Activated naive CD8-positive, alpha-beta T cell (primary cell): ENCODE measurements around the gene ZNF695.
"Not testable (repeated sequence)": the region's sequence is repeated elsewhere in the genome, so short reads cannot be mapped to it uniquely, and the experiment has no call there.

Experiments used
- H3K27ac Mint-ChIP-seq: one replicate; pipeline ENCODE4 v1.8.0; 2021; ENCODE audit warnings: mixed read lengths
- H3K27me3 Mint-ChIP-seq: one replicate; pipeline ENCODE4 v1.8.0; 2021; ENCODE audit warnings: mixed read lengths
- H3K36me3 Mint-ChIP-seq: one replicate; pipeline ENCODE4 v1.8.0; 2021; ENCODE audit warnings: mixed read lengths
- H3K4me1 Mint-ChIP-seq: one replicate; pipeline ENCODE4 v1.8.0; 2021; ENCODE audit warnings: low read depth, mixed read lengths
- H3K4me3 Mint-ChIP-seq: one replicate; pipeline ENCODE4 v1.8.0; 2021; ENCODE audit warnings: mild to moderate bottlenecking, mixed read lengths
- H3K9me3 Mint-ChIP-seq: one replicate; pipeline ENCODE4 v1.8.0; 2021; ENCODE audit warnings: low read depth, mixed read lengths

ZNF695 gene

GRCh38 chr1:247007511-247008405, at the start of gene ZNF695:
Gene ZNF695 (minus strand): TSS chr1:247008057. CDS start chr1:247007908, 149 bp downstream.
- Mint-ChIP-seq H3K27me3 (peaks cover 27% of the 10 kb centered on the region), H3K27ac (no peak within 1 kb of the TSS), H3K4me3 (peak within 1 kb of the TSS; percentile 91), H3K36me3 (peaks cover 28% of the 10 kb centered on the region), H3K4me1 (peaks cover 7% of the 10 kb centered on the region), H3K9me3 (peaks cover 9% of the 10 kb centered on the region)

DNA sequence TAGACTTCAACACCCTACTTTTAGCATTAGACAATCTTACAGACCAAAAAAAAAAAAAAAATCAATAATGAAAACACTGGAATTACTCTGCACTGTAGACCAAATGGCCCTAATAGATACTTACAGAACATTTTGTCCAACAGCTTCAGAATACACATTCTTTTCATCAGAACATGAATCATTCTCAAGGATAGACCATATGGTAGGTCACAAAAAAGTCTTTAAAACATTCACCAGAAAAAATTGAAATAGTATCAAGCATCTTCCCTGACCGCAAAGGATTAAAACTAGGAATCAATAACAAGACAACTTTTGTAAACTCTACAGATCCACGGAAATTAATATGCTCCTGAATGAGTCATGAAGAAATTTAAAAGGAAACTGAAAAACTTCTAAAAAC, 48.2 kb upstream of the ZNF695 start:
- no peak overlapping the region for H3K4me3 Mint-ChIP-seq
- H3K27ac Mint-ChIP-seq, result no peak overlapping the region
- peaks cover 7% of the 10 kb centered on the region for H3K4me1 Mint-ChIP-seq
- no peaks in the 10 kb centered on the region for H3K27me3 Mint-ChIP-seq
- peaks cover 57% of the 10 kb centered on the region for H3K36me3 Mint-ChIP-seq
- peaks cover 51% of the 10 kb centered on the region for H3K9me3 Mint-ChIP-seq

DNA sequence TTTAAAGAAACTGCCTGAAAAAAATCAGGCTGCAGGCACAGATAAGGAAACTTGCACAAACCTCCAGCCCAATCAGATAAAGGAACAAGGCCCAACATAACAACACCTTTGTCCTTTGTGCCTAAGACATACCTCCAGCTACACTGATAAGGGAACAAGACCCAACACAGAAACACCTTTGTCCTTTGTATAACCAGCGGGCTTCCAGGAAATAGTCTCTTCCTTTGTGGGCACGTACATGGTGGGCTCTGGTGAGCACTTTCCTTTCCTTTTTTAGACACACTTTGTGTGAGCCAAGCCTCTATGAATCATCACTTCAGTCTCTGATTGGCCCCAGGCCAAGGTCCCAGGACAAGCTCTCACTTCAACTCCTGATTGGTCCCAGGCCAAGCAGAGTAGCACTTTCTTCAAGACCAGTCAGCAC, 47.1 kb upstream of the ZNF695 start:
- Mint-ChIP-seq H3K4me1 (peaks cover 7% of the 10 kb centered on the region), H3K27ac (no peak overlapping the region), H3K36me3 (peaks cover 58% of the 10 kb centered on the region), H3K27me3 (no peaks in the 10 kb centered on the region), H3K4me3 (no peak overlapping the region), H3K9me3 (peaks cover 45% of the 10 kb centered on the region)

DNA sequence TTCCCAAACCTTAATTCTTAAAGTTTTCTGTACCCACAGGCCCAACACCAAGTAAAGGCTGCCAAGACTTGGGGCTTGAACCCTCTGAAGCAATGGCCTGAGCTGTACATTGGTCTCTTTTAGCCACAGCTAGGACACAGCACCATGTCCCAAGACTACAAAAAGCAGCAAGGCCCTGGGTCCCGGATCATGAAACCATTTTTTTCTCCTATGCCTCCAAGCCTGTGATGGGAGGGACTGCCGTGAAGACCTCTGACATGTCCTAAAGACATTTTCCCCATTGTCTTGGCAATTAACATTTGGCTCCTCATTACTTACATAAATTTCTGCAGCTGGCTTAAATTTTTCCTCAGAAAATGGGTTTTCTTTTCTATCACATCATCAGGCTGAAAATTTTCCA, 39.8 kb upstream of the ZNF695 start:
- Mint-ChIP-seq H3K27ac (no peak overlapping the region), H3K36me3 (peaks cover 61% of the 10 kb centered on the region), H3K4me3 (no peak overlapping the region), H3K4me1 (no peaks in the 10 kb centered on the region), H3K9me3 (peaks cover 28% of the 10 kb centered on the region), H3K27me3 (no peaks in the 10 kb centered on the region)

DNA sequence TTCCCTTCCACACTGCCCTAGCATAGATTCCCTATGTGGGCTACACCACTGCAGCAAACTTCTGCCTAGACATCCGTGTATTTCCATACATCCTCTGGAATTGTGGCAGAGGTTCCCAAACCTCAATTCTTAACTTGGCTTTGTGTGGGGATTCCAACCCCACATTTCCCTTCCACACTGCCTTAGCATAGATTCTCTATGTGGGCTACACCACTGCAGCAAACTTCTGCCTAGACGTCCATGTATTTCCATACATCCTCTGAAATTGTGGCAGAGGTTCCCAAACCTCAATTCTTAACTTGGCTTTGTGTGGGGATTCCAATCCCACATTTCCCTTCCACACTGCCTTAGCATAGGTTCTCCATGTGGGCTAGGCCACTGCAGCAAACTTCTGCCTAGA, 39.4 kb upstream of the ZNF695 start:
- Mint-ChIP-seq H3K4me3 (no peak overlapping the region), H3K36me3 (peaks cover 60% of the 10 kb centered on the region), H3K27ac (no peak overlapping the region), H3K4me1 (no peaks in the 10 kb centered on the region), H3K9me3 (peaks cover 31% of the 10 kb centered on the region), H3K27me3 (no peaks in the 10 kb centered on the region)

DNA sequence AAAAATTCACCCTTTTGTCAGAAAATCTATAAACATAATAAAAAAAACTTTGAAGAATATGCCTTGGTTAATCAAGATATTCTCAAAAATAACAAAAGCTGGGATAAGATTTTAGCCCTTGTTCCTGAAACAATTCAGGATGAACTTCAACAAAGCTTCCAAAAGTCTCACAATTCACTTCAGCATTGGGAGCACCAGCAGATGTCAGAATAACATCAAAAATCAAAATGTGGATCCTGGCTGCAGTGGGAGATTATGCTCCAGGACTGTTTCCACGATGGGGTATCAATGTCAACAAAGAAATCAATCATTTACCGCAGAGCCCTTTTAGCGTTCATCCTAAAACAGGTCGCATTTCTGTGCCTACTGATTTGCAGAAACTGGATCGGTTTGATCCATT, 35.5 kb upstream of the ZNF695 start:
- peaks cover 63% of the 10 kb centered on the region for H3K36me3 Mint-ChIP-seq
- H3K4me3 Mint-ChIP-seq, result no peak overlapping the region
- no peak overlapping the region for H3K27ac Mint-ChIP-seq
- no peaks in the 10 kb centered on the region for H3K27me3 Mint-ChIP-seq
- H3K4me1 Mint-ChIP-seq, result no peaks in the 10 kb centered on the region
- H3K9me3 Mint-ChIP-seq, result peaks cover 29% of the 10 kb centered on the region

DNA sequence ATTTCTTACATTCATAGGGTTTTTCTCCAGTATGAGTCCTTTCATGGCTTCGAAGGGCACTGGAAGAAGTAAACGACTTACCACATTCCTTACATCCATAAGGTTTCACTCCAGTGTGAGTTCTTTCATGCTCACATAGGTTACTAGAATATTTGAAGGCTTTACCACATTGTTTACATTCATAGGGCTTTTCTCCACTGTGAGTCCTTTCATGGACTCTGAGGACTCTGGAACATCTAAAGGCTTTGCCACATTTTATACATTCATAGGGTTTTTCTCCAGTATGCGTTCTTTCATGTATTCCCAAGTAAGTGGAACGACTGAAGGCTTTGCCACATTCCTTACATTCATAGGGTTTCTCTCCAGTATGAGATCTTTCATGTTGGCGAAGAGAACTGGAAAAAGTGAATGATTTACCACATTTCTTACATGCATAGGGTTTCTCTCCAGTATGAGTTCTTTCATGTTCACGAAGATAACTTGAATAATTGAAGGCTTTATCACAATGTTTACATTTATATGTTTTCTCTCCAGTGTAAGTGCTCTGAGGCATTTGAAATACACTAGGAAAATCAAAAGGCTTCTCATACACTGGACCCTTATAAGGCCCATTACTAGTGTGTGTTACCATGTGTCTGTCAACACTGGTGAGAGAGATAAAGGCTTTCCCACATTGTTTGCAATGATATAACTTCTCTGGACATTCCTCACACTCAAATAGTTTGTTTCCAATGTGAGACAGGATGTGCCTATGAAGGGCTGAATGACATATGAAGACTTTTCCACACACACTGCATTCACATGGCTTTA, 29.9 kb upstream of the ZNF695 start:
- H3K27ac Mint-ChIP-seq, result no peak overlapping the region
- no peaks in the 10 kb centered on the region for H3K4me1 Mint-ChIP-seq
- no peak overlapping the region for H3K4me3 Mint-ChIP-seq
- no peaks in the 10 kb centered on the region for H3K27me3 Mint-ChIP-seq
- H3K36me3 Mint-ChIP-seq, result peaks cover 66% of the 10 kb centered on the region
- H3K9me3 Mint-ChIP-seq, result peaks cover 41% of the 10 kb centered on the region

DNA sequence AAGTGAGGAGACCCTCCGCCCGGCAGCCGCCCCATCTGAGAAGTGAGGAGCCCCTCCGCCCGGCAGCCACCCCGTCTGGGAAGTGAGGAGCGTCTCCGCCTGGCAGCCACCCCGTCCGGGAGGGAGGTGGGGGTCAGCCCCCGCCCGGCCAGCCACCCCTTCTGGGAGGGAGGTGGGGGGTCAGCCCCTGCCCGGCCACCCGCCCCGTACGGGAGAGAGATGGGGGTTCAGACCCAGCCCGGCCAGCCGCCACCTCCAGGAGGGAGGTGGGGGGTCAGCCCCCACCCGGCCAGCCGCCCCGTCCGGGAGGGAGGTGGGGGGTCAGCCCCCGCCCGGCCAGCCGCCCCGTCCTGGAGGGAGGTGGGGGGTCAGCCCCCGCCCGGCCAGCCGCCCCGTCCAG, 24.4 kb upstream of the ZNF695 start:
- not testable (repeated sequence) for H3K27ac Mint-ChIP-seq, H3K4me1 Mint-ChIP-seq, H3K4me3 Mint-ChIP-seq, H3K27me3 Mint-ChIP-seq
- H3K9me3 Mint-ChIP-seq, result peaks cover 33% of the 10 kb centered on the region
- H3K36me3 Mint-ChIP-seq, result peaks cover 36% of the 10 kb centered on the region

GRCh38 chr1:247024658-247025057, 16.8 kb upstream of the ZNF695 start:
- not testable (repeated sequence) for H3K4me1 Mint-ChIP-seq, H3K27ac Mint-ChIP-seq, H3K4me3 Mint-ChIP-seq, H3K27me3 Mint-ChIP-seq
- Mint-ChIP-seq H3K36me3 (peaks cover 14% of the 10 kb centered on the region), H3K9me3 (peaks cover 36% of the 10 kb centered on the region)

DNA sequence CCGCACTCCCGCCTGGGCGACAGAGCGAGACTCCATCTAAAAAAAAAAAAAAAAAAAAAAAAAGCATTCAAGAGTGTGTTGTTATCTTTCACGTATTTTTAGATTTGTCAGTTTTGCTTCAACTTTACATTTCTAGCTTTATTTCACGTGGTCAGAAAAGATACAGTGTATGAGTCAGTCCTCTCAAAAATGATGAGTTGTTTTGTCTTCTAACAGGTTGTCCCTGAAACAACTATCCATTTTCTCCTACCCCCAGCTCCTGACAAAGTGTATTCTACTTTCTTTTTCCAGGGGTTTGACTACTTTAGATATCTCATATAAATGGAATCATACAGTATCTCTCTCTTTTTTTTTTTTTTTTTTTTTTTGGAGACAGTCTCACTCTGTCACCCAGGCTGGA, 5.5 kb upstream of the ZNF695 start:
- Mint-ChIP-seq H3K27ac (no peak overlapping the region), H3K9me3 (peaks cover 16% of the 10 kb centered on the region), H3K36me3 (peaks cover 25% of the 10 kb centered on the region), H3K4me1 (no peaks in the 10 kb centered on the region), H3K4me3 (no peak overlapping the region), H3K27me3 (peaks cover 4% of the 10 kb centered on the region)

GRCh38 chr1:247008406-247008799, 546 bp upstream of the ZNF695 start:
- Mint-ChIP-seq H3K4me1 (peaks cover 7% of the 10 kb centered on the region), H3K27ac (no peak overlapping the region), H3K27me3 (peaks cover 23% of the 10 kb centered on the region), H3K9me3 (peaks cover 6% of the 10 kb centered on the region), H3K4me3 (peak overlapping the region; percentile 91), H3K36me3 (peaks cover 24% of the 10 kb centered on the region)

DNA sequence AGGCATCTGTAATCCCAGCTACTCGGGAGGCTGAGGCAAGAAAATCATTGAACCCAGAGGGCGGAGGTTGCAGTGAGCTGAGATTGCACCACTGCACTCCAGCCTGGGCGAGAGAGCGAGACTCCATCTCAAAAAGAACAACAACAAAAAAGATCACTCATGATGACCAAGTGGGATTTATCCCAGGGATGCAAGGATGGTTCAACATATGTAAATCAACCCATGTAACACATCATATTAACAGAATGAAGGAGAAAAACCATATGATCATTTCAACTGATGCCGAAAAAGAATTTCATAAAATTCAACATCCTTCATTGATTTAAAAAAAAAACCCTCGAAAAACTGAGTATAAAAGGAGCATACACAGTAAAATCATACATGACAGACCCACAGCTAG, 3.8 kb downstream of the ZNF695 start:
- H3K4me3 Mint-ChIP-seq, H3K27ac Mint-ChIP-seq, H3K4me1 Mint-ChIP-seq: not testable (repeated sequence)
- peaks cover 39% of the 10 kb centered on the region for H3K27me3 Mint-ChIP-seq
- H3K9me3 Mint-ChIP-seq, result peaks cover 19% of the 10 kb centered on the region
- H3K36me3 Mint-ChIP-seq, result peaks cover 25% of the 10 kb centered on the region

DNA sequence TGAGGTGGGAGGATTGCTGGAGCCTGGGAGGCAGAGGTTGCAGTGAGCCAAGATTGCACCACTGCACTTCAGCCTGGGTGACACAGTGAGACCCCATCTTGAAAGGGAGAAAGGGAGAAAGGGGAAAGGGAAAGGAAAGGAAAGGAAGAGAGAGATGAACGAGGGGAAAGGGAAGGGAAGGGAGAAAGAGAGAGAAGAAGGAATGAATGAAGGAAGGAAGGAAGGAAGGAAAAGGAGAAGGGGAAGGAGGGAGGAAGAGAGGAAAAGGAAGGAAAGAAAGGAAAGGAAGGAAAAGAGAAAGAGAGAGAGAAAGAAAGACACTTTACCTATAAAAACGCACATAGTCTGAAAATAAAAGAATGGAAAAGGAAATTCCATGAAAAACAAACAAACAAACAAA, 18.0 kb downstream of the ZNF695 start:
- H3K9me3 Mint-ChIP-seq, result peaks cover 54% of the 10 kb centered on the region
- no peak overlapping the region for H3K4me3 Mint-ChIP-seq
- peaks cover 33% of the 10 kb centered on the region for H3K36me3 Mint-ChIP-seq
- no peaks in the 10 kb centered on the region for H3K27me3 Mint-ChIP-seq
- H3K27ac Mint-ChIP-seq, result no peak overlapping the region
- H3K4me1 Mint-ChIP-seq, result no peaks in the 10 kb centered on the region

- H3K4me1 Mint-ChIP-seq, result no peaks in the 10 kb centered on the region
- no peaks in the 10 kb centered on the region for H3K27me3 Mint-ChIP-seq
- no peak overlapping the region for H3K27ac Mint-ChIP-seq
- H3K4me3 Mint-ChIP-seq, result peak overlapping the region; percentile 3
- H3K36me3 Mint-ChIP-seq, result peaks cover 36% of the 10 kb centered on the region
- H3K9me3 Mint-ChIP-seq, result peaks cover 63% of the 10 kb centered on the region
Measured at GRCh38 chr1:246988316-246988715, 19.5 kb downstream of the ZNF695 start.

- Mint-ChIP-seq H3K27ac (no peak overlapping the region), H3K9me3 (peaks cover 59% of the 10 kb centered on the region), H3K36me3 (peaks cover 36% of the 10 kb centered on the region), H3K4me1 (no peaks in the 10 kb centered on the region), H3K4me3 (no peak overlapping the region), H3K27me3 (no peaks in the 10 kb centered on the region)
Measured at GRCh38 chr1:246987083-246987690, 20.7 kb downstream of the ZNF695 start.
